Parathyroid adenoma (tissue), 2 donors: ENCODE results near the gene CES3.
"Not testable (repeated sequence)": the region's sequence is repeated elsewhere in the genome, so short reads cannot be mapped to it uniquely, and the experiment has no call there.

Experiments
- H2AFZ ChIP-seq: fragments of 300-600 bp; sonication (generic); one replicate; pipeline ENCODE4 v1.7.0; 2017; ENCODE audit warnings: antibody characterized with exemption, mild to moderate bottlenecking
- H3K27ac ChIP-seq: fragments of 300-600 bp; sonication (generic); one replicate; pipeline ENCODE4 v1.7.0; 2017
- H3K27me3 ChIP-seq: fragments of 300-600 bp; sonication (generic); one replicate; pipeline ENCODE4 v1.7.0; 2017; ENCODE audit warnings: low read length; ENCODE audit not compliant: control insufficient read depth, insufficient read depth
- H3K36me3 ChIP-seq: fragments of 300-600 bp; sonication (generic); one replicate; pipeline ENCODE4 v1.7.0; 2017; ENCODE audit warnings: low read length; ENCODE audit not compliant: control insufficient read depth, insufficient read depth
- H3K4me1 ChIP-seq: fragments of 300-600 bp; sonication (generic); one replicate; pipeline ENCODE4 v1.7.0; 2017; ENCODE audit warnings: control low read depth
- H3K4me2 ChIP-seq: fragments of 300-600 bp; sonication (generic); one replicate; pipeline ENCODE4 v1.7.0; 2017; ENCODE audit warnings: low read length
- H3K4me3 ChIP-seq: fragments of 300-600 bp; sonication (generic); one replicate; pipeline ENCODE4 v1.7.0; 2017; ENCODE audit warnings: low read depth, low read length
- H3K79me2 ChIP-seq: fragments of 300-600 bp; sonication (generic); one replicate; pipeline ENCODE4 v1.7.0; 2017; ENCODE audit warnings: control low read depth
- H3K9ac ChIP-seq: fragments of 300-600 bp; sonication (generic); one replicate; pipeline ENCODE4 v1.7.0; 2017; ENCODE audit warnings: mild to moderate bottlenecking
- H3K9me3 ChIP-seq: fragments of 300-600 bp; sonication (generic); one replicate; pipeline ENCODE4 v1.7.0; 2017; ENCODE audit warnings: low read length; ENCODE audit not compliant: control insufficient read depth
- TF ChIP-seq, protein P1 (sequence below): fragments of 300-600 bp; sonication (generic); IDR thresholded peaks from one replicate; pipeline ENCODE4 v1.7.0; 2017; ENCODE audit warnings: antibody characterized with exemption, mild to moderate bottlenecking
- donor health status: primary hyperparathyroidism.

Gene CES3

DNA sequence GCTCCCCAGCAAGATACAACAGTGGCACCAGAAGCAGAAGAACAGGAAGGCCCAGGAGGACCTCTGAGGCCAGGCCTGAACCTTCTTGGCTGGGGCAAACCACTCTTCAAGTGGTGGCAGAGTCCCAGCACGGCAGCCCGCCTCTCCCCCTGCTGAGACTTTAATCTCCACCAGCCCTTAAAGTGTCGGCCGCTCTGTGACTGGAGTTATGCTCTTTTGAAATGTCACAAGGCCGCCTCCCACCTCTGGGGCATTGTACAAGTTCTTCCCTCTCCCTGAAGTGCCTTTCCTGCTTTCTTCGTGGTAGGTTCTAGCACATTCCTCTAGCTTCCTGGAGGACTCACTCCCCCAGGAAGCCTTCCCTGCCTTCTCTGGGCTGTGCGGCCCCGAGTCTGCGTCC lies 11.9 kb downstream of the CES3 start:
- no peak overlapping the region for H3K27ac ChIP-seq
- H3K4me1 ChIP-seq, result peaks cover 2% of the 10 kb centered on the region
- H3K79me2 ChIP-seq, result no peaks in the 10 kb centered on the region
- no peak overlapping the region for H2AFZ ChIP-seq
- H3K4me2 ChIP-seq, result no peak overlapping the region
- H3K9me3 ChIP-seq, result no peaks in the 10 kb centered on the region
- H3K27me3 ChIP-seq, result no peaks in the 10 kb centered on the region
- TF ChIP-seq, protein P1, sequence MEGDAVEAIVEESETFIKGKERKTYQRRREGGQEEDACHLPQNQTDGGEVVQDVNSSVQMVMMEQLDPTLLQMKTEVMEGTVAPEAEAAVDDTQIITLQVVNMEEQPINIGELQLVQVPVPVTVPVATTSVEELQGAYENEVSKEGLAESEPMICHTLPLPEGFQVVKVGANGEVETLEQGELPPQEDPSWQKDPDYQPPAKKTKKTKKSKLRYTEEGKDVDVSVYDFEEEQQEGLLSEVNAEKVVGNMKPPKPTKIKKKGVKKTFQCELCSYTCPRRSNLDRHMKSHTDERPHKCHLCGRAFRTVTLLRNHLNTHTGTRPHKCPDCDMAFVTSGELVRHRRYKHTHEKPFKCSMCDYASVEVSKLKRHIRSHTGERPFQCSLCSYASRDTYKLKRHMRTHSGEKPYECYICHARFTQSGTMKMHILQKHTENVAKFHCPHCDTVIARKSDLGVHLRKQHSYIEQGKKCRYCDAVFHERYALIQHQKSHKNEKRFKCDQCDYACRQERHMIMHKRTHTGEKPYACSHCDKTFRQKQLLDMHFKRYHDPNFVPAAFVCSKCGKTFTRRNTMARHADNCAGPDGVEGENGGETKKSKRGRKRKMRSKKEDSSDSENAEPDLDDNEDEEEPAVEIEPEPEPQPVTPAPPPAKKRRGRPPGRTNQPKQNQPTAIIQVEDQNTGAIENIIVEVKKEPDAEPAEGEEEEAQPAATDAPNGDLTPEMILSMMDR, result no peak
- H3K36me3 ChIP-seq, result no peaks in the 10 kb centered on the region
- H3K9ac ChIP-seq, result no peak overlapping the region
- H3K4me3 ChIP-seq, result no peak overlapping the region

- Histone ChIP-seq H3K4me2 (no peak overlapping the region), H3K27ac (no peak overlapping the region), H3K27me3 (no peaks in the 10 kb centered on the region), H3K9me3 (no peaks in the 10 kb centered on the region), H2AFZ (no peak overlapping the region), H3K79me2 (no peaks in the 10 kb centered on the region), H3K9ac (no peak overlapping the region), H3K4me3 (no peak overlapping the region), H3K4me1 (peaks cover 2% of the 10 kb centered on the region), H3K36me3 (no peaks in the 10 kb centered on the region)
- TF ChIP-seq, protein P1, result no peak
Measured at GRCh38 chr16:66973716-66974115, 12.7 kb downstream of the CES3 start.

- H3K36me3 ChIP-seq, H3K4me3 ChIP-seq, H2AFZ ChIP-seq, H3K79me2 ChIP-seq, H3K27ac ChIP-seq, H3K4me1 ChIP-seq, H3K9me3 ChIP-seq, H3K4me2 ChIP-seq, H3K9ac ChIP-seq, H3K27me3 ChIP-seq: not testable (repeated sequence)
Measured at GRCh38 chr16:66974156-66974931, 13.3 kb downstream of the CES3 start.

DNA sequence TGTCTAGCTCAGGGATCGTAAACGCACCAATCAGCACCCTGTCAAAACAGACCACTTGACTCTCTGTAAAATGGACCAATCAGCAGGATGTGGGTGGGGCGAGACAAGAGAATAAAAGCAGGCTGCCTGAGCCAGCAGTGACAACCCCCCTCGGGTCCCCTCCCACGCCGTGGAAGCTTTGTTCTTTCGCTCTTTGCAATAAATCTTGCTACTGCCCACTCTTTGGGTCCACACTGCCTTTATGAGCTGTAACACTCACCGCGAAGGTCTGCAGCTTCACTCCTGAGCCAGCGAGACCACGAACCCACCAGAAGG lies 13.8 kb downstream of the CES3 start:
- H3K4me3 ChIP-seq, H3K9ac ChIP-seq, H3K27ac ChIP-seq, H3K79me2 ChIP-seq, H3K36me3 ChIP-seq, H3K27me3 ChIP-seq, H3K4me1 ChIP-seq, H3K9me3 ChIP-seq, H2AFZ ChIP-seq, H3K4me2 ChIP-seq: not testable (repeated sequence)

DNA sequence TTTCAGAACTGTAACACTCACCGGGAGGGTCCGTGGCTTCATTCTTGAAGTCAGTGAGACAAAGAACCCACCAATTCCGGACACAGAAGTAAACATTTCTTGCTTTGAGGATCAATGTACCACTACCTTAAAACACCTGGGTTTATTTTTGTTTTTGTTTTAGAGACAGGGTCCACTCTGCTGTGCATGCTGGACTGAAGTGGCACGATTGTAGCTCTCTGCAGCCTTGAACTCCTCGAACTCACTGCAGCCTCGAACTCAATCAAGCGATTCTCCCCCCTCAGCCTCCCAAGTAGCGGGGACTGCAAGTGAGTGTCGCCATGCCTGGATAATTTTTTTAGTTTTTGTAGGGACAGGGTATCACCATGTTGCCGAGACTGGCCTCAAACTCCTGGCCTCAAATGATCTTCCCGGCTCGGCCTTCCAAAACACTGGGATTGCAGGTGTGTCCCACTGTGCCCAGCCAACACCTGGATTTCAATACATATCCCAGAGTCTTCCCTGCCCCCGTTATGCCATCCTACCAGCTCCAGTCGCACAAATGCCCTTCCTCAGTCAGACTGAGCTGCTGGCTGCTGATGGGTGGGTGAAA lies 14.3 kb downstream of the CES3 start:
- Histone ChIP-seq H3K4me3 (no peak overlapping the region), H3K36me3 (no peaks in the 10 kb centered on the region), H2AFZ (no peak overlapping the region), H3K4me2 (no peak overlapping the region), H3K79me2 (no peaks in the 10 kb centered on the region), H3K27ac (no peak overlapping the region), H3K4me1 (peaks cover 2% of the 10 kb centered on the region), H3K9ac (no peak overlapping the region), H3K27me3 (no peaks in the 10 kb centered on the region), H3K9me3 (no peaks in the 10 kb centered on the region)
- TF ChIP-seq, protein P1, result no peak
